Stimulated activated CD4-positive, alpha-beta T cell treated with anti-CD3 and anti-CD28 coated beads, Interleukin-2, amount 100 ng/mL, for 48 hours (primary cell): ENCODE data around the gene ZDHHC19.
"Not testable (repeated sequence)": the region's sequence is repeated elsewhere in the genome, so short reads cannot be mapped to it uniquely, and the experiment has no call there.

Source experiments
- DNase-seq, 2 donors: peaks; one replicate each; pipeline ENCODE4 v3.0.0-alpha.2; 2020

ZDHHC19 gene, protein sequence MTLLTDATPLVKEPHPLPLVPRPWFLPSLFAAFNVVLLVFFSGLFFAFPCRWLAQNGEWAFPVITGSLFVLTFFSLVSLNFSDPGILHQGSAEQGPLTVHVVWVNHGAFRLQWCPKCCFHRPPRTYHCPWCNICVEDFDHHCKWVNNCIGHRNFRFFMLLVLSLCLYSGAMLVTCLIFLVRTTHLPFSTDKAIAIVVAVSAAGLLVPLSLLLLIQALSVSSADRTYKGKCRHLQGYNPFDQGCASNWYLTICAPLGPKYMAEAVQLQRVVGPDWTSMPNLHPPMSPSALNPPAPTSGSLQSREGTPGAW

DNA sequence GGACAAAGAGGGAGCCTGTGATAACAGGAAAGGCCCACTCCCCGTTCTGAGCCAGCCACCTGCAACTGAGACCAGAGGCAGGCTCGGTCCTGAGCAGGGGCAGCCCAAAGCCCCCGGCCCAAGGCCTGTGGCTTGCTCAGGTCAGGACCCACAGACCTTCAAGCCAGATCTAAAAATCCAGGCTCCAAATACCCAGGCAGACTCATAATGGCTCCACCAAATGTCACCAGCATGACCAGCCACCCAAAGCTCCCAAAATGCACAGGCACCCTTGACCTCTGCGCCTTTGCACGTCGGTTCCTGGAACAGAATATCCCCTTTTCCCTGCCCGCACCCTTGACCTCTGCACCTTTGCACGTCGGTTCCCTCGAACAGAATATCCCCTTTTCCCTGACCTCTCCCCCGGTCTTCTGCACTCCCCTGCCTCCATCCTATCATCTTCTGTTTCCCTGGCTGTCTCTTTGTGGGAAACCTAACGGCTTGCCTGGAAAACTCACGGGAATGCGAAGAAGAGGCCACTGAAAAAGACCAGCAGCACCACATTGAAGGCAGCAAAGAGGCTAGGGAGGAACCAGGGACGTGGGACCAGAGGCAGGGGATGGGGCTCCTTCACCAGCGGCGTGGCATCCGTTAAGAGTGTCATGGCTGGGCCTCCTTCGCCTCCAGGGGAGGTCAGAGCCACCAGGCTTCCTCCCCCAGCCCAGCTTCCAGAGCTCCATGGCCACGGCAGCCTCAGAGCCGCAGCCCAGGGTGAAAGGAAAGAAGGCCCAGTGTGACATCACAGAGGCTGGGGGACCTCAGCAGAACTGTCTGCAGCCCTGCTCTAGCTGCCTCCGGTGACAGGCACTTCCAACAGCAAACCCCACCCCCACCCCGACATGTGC lies at the start of gene ZDHHC19:
Gene ZDHHC19 (minus strand): TSS at position 728 of the 884 bp plus-strand sequence. CDS start 85 bp downstream, at position 643.
- no peak for DNase-seq

- DNase-seq, result no peak
These were observed 49.6 kb upstream of the ZDHHC19 start for GRCh38 chr3:196260784-196261183.

- DNase-seq, result no peak
These were observed 44.6 kb upstream of the ZDHHC19 start for GRCh38 chr3:196255776-196256175.

DNA sequence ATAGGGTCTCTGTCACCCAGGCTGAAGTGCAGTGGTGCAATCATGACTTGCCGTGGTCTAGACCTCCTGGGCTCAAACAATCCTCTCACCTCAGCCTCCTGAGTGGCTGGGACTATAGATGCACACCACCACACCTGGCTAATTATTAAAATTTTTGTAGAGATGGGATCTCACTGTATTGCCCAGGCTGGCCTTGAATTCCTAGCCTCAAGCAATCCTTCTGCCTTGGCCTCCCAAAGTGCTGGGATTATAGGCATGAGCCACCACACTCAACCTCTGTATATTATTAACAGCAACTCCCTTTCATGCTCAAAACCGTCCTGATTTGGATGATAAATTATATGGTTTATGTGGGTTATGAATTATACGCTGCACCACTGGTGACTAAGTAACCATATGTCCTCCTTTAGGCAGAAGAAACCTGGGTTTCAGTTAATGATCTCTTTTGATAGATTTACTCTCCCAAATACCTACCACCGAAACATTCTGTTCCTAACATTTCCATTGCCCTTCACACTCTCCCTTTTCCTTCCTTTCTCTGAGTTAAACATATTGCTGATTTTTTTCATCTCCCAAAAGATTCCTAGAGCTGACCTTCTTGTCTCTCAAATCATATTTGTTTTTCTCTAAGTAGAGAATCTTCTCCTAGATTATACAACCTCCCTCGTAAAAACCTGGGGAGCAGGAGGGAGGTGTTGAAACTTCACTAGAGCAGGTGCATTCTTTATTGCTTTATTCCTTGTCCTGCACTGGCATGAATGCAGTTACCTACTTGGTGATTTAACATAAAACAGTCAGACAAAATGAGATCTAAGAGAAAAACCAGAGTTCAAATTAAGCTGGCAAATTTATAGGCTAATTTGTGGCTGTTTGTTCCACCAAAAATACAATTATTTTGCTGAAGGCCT lies 43.4 kb upstream of the ZDHHC19 start:
- no peak for DNase-seq

- no peak for DNase-seq
These were observed 40.7 kb upstream of the ZDHHC19 start for GRCh38 chr3:196251918-196252317.

DNA sequence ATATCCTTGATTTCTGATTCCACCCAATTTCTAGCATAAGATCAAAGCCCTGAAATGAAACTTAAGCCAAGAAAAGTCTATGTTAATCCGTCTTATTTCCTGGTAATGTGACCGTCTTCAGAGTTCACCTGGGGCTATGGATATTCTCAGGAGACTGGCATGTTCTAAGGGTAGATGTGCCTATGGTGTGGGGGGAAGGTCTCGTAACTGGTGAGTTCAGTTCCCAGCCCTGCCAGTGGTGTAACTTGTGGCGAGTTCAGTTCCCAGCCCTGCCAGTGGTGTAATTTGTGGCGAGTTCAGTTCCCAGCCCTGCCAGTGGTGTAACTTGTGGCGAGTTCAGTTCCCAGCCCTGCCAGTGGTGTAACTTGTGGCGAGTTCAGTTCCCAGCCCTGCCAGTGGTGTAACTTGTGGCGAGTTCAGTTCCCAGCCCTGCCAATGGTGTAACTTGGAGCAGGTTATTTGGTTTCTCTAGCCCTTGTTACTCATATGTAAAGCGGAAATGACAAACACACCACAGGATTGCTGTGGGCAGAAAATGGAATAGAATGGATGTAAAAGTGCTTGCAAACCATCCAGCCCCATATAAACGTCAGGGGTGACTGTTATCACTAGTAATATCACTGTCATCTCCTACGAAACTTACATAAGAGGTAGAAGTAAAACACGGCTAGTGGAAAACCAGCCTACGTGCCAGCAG lies 35.6 kb upstream of the ZDHHC19 start:
- DNase-seq, result no peak

DNA sequence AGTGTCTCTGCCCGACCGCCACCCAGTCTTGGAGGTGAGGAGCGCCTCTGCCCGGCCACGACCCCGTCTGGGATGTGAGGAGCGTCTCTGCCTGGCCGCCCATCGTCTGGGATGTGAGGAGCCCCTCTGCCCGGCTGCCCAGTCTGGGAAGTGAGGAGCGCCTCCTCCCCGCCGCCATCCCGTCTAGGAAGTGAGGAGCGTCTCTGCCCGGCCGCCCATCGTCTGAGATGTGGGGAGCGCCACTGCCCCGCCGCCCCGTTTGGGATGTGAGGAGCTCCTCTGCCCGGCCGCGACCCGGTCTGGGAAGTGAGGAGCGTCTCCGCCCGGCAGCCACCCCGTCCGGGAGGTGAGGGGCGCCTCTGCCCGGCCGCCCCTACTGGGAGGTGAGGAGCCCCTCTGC lies 33.0 kb upstream of the ZDHHC19 start:
- DNase-seq, result not testable (repeated sequence)

GRCh38 chr3:196241704-196242103 lies 30.5 kb upstream of the ZDHHC19 start:
- DNase-seq, result no peak

- no peak for DNase-seq
These were observed 29.2 kb upstream of the ZDHHC19 start for GRCh38 chr3:196240424-196240823.

DNA sequence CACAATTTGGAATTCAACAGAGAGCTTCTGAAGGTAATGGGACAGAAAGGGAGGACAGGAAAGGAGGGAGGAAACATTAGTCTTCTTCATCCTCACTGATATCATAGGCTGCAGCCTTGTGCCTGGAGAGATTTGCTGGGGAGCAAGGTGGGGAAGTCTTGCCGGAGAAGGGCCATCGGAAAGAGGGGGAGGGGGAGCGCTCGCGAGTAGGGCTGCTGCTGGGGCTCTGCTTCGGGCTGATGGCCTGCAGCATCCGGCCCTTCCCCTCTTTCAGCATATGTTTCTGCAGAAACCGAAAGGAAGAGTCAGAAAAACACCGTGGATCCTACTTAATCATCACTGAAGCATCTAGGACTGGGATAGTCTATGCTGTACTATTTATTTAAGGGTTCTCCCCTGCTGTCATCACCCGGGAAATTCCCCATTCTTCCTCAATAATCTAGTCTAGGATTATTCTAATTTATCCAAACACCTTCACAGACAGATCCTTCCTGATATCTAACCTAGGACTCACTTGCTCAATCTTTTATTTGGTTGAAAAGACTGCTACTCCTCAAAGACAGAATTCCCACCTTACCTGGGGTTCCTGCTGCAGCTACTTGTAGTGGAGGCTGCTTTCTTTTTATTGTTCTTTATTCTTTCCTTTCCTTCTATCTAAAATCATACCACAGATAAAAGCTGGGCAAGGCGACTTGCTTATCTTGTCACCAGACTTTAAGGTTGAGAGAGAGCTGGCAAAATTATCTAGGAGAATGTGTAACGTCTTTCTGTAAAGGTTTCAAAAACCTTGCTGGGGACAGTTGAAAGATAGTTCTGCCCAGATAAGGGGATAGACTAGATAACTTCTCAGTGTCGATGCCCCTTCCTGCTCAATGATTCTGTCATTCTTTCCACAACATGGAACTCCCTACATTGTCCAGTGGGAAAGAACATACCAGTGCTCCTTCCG lies 27.7 kb upstream of the ZDHHC19 start:
- no peak for DNase-seq

GRCh38 chr3:196237203-196237602 lies 26.0 kb upstream of the ZDHHC19 start:
- no peak for DNase-seq

- DNase-seq, result no peak
These were observed 25.0 kb upstream of the ZDHHC19 start for GRCh38 chr3:196236223-196236622.

DNA sequence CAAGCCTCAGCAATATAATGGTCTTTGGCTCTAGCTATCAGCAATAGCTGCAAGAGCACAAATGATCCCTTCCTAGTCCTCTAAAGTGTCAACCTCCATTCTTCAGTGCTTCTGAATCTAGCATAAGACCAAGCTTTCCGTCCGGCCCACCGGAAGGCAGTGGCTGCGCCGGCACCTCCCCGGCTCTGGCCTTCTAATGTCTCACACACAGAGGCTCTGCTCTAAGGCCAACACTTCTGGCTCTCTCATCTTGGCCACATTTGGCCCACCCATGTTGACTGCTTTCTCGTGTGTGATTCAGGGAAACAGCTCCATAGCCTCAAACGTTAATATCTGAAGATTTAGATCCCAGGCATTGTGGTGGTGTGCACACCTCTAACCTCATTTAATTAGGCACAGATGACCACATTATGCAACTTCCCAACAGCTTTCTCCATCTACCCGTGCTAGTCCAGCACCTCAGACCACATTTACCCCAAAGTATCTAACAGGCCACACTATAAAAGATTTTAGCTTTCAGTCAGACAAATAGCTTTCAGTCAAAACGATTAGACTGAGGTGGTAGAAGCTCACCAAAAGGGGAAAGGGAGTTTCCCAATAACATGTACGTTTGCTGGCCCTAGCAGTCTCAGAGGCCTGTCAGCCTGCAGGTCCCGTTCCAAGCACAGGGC lies 24.4 kb upstream of the ZDHHC19 start:
- DNase-seq, result no peak

- no peak for DNase-seq
These were observed 21.7 kb upstream of the ZDHHC19 start for GRCh38 chr3:196232882-196233251.

DNA sequence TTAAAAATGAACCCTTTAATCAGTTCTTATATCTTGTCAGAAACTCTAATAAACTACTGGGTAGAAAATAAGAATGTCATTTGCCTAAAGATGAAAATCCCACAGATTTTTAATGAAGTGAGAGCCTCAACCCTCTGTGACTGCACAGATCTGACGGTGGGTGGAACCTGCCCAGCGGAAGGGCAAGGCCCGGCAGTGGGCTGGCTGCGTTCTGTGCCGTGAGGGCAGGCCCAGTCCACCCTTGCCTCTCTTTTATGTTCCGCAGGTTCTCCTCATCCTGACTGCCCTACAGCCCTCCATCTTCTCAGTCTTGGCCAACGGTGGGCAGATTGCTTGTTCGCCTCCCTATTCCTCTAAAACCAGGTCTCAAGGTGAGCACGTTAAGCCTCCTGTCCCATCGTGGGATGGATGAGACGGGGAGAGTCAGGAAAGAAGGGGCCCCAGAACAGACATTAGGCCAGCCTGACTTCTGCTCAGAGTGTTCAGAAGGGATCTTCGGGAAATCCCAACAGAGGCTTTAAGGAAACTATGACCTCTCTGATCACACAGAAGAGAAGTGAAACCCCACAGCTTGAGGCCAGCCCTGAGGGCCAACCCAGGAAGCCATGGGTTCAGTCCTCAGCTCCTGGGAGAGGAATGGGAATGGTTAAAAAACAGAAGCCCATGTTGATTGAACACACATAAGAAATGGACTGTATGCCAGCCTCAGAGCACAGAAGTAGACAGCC lies 21.1 kb upstream of the ZDHHC19 start:
- DNase-seq, result no peak

DNA sequence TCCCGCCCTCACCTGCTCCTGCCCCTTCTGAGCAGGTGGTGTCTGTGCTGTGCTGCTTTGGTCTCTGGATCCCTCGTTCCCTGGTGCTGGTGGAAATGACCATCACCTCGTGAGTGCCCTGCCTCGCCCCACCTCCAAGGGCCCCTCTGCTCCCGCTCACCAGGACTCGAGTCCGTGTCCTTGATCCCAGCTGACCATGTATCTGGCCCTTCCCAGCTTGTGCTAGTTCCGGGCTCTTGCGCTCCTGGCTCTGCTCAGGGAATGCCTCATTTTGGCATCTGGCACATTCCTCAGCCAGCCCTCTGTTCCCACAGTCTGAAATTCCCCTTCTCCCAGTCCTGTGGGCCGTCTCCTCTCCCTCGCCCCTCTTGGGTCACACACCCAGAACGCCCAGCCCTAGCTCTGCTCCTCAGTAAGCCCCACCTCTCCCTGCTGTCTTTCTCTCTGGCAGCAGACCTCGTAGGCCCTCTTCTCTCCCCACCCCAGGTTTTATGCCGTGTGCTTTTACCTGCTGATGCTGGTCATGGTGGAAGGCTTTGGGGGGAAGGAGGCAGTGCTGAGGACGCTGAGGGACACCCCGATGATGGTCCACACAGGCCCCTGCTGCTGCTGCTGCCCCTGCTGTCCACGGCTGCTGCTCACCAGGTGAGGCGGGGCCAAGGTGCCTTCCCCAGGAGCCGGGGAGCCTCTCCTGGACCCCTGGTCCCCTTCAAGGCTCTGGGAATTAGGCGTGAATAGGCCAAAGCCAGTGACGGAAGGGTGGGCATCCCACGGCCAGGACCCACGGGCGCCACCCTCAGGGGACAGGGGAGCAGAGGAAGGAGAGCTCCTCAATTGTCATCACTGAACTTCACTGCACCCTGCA lies 16.7 kb upstream of the ZDHHC19 start:
- DNase-seq, result no peak

DNA sequence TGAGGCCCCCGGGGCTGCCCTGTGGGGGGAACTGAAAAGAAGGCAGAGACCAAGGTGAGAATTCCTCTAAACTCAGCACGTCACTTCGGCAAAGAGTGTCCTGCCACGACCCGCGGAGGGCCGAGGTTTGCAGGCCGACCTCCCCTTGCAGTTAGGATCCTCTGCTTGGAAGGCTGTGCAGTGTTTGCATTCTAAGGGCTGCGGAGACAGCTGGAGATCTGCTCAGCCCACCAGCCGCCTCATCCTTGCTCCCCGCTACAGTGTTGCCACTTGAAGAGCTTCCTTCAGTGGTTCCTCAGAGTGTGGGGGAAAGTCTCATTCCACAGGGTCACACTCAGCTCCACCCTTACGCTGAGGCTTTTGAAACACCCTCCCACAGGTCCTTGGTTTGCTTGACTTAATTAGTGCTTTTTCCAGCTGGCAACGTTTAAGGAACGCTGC lies 15.9 kb upstream of the ZDHHC19 start:
- DNase-seq, result no peak

DNA sequence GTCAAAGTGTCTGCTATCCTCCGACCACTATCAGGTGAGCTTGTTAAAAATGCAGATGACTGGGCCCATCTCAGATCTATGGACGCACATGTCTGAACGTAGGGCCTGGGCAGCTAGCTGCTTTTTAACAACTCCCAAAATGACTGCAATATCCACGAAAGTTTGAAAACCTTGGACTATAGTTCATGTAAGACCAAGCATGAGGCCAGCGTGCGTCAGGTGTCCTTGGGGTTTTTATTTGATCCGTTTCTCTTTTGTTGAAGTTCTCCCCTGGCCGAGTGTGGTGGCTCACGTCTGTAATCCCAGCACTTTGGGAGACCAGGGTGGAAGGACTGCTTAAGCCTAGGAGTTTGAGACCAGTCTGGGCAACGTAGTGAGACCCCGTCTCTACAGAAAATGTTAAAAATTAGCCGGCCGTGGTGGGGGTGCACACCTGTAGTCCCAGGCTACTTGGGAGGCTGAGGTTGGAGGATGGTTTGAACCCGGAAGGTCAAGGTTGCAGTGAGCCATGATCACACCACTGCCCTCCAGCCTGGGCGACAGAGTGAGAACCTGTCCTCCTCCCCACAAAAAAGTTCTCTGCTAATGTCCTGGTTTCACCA lies 14.7 kb upstream of the ZDHHC19 start:
- DNase-seq, result no peak
